Measurements from ENCODE around the gene BTG4. TPM values are rescaled to one million over a fixed set of nuclear protein-coding genes. Genes with fewer than 3 reads are reported as not detected.

The BTG4 gene
- total RNA-seq, 1 experiment from 2014 or later = not detected

DNA sequence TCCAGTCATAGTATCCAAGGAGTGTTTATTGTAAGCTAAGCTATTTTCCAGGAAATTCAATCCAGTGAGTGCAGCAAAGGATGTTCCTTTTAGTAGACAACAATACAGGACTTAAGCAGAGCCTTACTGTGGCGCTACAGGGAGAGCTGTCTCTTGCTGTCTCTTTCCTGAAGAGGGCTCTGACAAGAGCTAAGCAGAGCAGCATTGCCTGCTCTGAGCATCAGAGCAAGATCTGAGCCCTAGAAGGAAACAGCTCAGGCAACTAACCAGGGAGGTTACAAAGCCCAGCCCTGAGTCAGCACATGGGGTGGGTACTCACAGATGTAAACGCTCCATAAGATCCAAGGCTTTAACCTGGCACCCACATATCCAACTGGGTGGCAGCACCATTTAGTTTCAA is 36.3 kb upstream of the BTG4 start:
- no peak overlapping the region for H3K27ac ChIP-seq (ENCODE audit: low read depth, low read length)
- ChIA-PET POLR2A (no interaction called here), RAD21 (ENCODE audit: low non-redundant PET in 1 of 2, low total read pairs in 2 of 2, uncharacterized antibody in 2 of 2, unreplicated experiment in 2 of 2) (no interaction called here), CTCF (no interaction called here)
- TF ChIP-seq RAD21 (IDR thresholded peaks at IDR 0.05; ENCODE audit: low read depth) = no peak
- TF ChIP-seq ZFX (IDR thresholded peaks at IDR 0.05) = no peak
- TF ChIP-seq EZH2phosphoT487 (IDR thresholded peaks at IDR 0.05; ENCODE audit: borderline replicate concordance) = no peak
- TF ChIP-seq SIN3A (IDR thresholded peaks at IDR 0.05; ENCODE audit: low read depth) = no peak
- TF ChIP-seq, protein P1, sequence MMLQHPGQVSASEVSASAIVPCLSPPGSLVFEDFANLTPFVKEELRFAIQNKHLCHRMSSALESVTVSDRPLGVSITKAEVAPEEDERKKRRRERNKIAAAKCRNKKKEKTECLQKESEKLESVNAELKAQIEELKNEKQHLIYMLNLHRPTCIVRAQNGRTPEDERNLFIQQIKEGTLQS (IDR thresholded peaks at IDR 0.05) = no peak
- TF ChIP-seq POLR2A (IDR thresholded peaks at IDR 0.05; ENCODE audit: borderline replicate concordance, extremely low read depth, insufficient read depth, insufficient read length) = no peak
- no peak for TF ChIP-seq YY1 (IDR thresholded peaks at IDR 0.05; ENCODE audit: extremely low read depth, insufficient replicate concordance, low read depth, low read length)
- TF ChIP-seq, protein P2, sequence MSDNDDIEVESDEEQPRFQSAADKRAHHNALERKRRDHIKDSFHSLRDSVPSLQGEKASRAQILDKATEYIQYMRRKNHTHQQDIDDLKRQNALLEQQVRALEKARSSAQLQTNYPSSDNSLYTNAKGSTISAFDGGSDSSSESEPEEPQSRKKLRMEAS (IDR thresholded peaks at IDR 0.05) = no peak
- TF ChIP-seq SP1 (IDR thresholded peaks at IDR 0.05; ENCODE audit: low read depth) = no peak
- TF ChIP-seq POLR2AphosphoS5 (IDR thresholded peaks at IDR 0.05; ENCODE audit: low read depth, low read length) = no peak
- no peak for TF ChIP-seq FOSL1 (IDR thresholded peaks at IDR 0.05; ENCODE audit: low read depth)
- TF ChIP-seq, protein P3, sequence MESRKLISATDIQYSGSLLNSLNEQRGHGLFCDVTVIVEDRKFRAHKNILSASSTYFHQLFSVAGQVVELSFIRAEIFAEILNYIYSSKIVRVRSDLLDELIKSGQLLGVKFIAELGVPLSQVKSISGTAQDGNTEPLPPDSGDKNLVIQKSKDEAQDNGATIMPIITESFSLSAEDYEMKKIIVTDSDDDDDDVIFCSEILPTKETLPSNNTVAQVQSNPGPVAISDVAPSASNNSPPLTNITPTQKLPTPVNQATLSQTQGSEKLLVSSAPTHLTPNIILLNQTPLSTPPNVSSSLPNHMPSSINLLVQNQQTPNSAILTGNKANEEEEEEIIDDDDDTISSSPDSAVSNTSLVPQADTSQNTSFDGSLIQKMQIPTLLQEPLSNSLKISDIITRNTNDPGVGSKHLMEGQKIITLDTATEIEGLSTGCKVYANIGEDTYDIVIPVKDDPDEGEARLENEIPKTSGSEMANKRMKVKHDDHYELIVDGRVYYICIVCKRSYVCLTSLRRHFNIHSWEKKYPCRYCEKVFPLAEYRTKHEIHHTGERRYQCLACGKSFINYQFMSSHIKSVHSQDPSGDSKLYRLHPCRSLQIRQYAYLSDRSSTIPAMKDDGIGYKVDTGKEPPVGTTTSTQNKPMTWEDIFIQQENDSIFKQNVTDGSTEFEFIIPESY (IDR thresholded peaks at IDR 0.05; ENCODE audit: extremely low read depth, insufficient replicate concordance, low read length) = no peak
- TF ChIP-seq, protein P4, sequence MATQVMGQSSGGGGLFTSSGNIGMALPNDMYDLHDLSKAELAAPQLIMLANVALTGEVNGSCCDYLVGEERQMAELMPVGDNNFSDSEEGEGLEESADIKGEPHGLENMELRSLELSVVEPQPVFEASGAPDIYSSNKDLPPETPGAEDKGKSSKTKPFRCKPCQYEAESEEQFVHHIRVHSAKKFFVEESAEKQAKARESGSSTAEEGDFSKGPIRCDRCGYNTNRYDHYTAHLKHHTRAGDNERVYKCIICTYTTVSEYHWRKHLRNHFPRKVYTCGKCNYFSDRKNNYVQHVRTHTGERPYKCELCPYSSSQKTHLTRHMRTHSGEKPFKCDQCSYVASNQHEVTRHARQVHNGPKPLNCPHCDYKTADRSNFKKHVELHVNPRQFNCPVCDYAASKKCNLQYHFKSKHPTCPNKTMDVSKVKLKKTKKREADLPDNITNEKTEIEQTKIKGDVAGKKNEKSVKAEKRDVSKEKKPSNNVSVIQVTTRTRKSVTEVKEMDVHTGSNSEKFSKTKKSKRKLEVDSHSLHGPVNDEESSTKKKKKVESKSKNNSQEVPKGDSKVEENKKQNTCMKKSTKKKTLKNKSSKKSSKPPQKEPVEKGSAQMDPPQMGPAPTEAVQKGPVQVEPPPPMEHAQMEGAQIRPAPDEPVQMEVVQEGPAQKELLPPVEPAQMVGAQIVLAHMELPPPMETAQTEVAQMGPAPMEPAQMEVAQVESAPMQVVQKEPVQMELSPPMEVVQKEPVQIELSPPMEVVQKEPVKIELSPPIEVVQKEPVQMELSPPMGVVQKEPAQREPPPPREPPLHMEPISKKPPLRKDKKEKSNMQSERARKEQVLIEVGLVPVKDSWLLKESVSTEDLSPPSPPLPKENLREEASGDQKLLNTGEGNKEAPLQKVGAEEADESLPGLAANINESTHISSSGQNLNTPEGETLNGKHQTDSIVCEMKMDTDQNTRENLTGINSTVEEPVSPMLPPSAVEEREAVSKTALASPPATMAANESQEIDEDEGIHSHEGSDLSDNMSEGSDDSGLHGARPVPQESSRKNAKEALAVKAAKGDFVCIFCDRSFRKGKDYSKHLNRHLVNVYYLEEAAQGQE (IDR thresholded peaks at IDR 0.05; ENCODE audit: low read depth) = no peak
- TF ChIP-seq ZNF274 (IDR thresholded peaks at IDR 0.05; ENCODE audit: low read depth, low read length) = no peak
- no peak overlapping the region for H2AFZ ChIP-seq (ENCODE audit: low read depth, low read length, poor library complexity, severe bottlenecking)
- no TSS peak for BruUV-seq (replicated peaks)
- H3K4me2 ChIP-seq (ENCODE audit: low read length) = no peak overlapping the region
- H3K9me2 ChIP-seq (ENCODE audit: insufficient read depth) = no peaks in the 10 kb centered on the region
- no peaks in the 10 kb centered on the region for H3K27me3 ChIP-seq (ENCODE audit: insufficient read depth, low read length)
- no peak overlapping the region for H3K4me3 ChIP-seq (replicated peaks in 1 of 2; ENCODE audit: low read depth in 1 of 2, low read length in 2 of 2)
- H3K36me3 ChIP-seq (ENCODE audit: control insufficient read depth in 1 of 2, insufficient read depth in 2 of 2, low read length in 2 of 2) = no peaks in the 10 kb centered on the region
- ATAC-seq (no peak), DNase-seq (ENCODE audit: low read depth, low spot score) (no peak)
- H4K20me1 ChIP-seq (ENCODE audit: insufficient read depth) = no peaks in the 10 kb centered on the region
- H3K9ac ChIP-seq (ENCODE audit: low read length) = no peak overlapping the region
- H3K4me1 ChIP-seq (ENCODE audit: control insufficient read depth in 1 of 2, insufficient read depth in 2 of 2, low read length in 2 of 2) = no peaks in the 10 kb centered on the region
- no peaks in the 10 kb centered on the region for H3K79me2 ChIP-seq (ENCODE audit: insufficient read depth, low read length)
- intact Hi-C loops (cut with micrococcal nuclease) = no loop called here
- no peaks in the 10 kb centered on the region for H3K9me3 ChIP-seq (ENCODE audit: control insufficient read depth in 1 of 2, insufficient read depth in 1 of 2, low read depth in 1 of 2, low read length in 2 of 2)

Measured in HCT116 (cell line).